ENCODE results near the gene GNAZ. TPM values are rescaled to one million over a fixed set of nuclear protein-coding genes. Genes with fewer than 3 reads are reported as not detected.

GNAZ gene
- polyA plus RNA-seq, 2 of the 4 experiments (the other 2 are of a cell fraction): 1.9 to 2.5 TPM

GRCh38 chr22:23105919-23106318, 35.6 kb downstream of the GNAZ start:
- ChIA-PET POLR2A (no interaction called here), CTCF (interaction anchor here (1.4 kb wide), 1 partner anchor 146 kb away, joined by 6 read pairs; no protein-coding TSS in a partner anchor)
- no peaks in the 10 kb centered on the region for H3K9me3 ChIP-seq
- ATAC-seq: no peak
- FAIRE-seq: no peak
- H3K4me3 ChIP-seq: no peak overlapping the region
- no peak for DNase-seq (ENCODE audit: low read depth in 1 of 2, low spot score in 1 of 2)
- no peak overlapping the region for H3K4me2 ChIP-seq
- no peaks in the 10 kb centered on the region for H3K4me1 ChIP-seq
- no peak overlapping the region for H3K27ac ChIP-seq
- WGBS (ENCODE audit: missing lambda C conversion rate): 90% methylated on average over 5 of the region's 5 CpGs
- no peak for TF ChIP-seq JUNB (IDR thresholded peaks at IDR 0.05)
- TF ChIP-seq TFCP2L1 (CRISPR knock-in tag; IDR thresholded peaks at IDR 0.05): no peak
- no peak for TF ChIP-seq BCL3 (IDR thresholded peaks at IDR 0.05)

- H3K27ac ChIP-seq: no peak overlapping the region
- WGBS (ENCODE audit: missing lambda C conversion rate): 96% methylated on average over 3 of the region's 4 CpGs
- H3K4me3 ChIP-seq: no peak overlapping the region
- no peak for ATAC-seq
- no peak for DNase-seq (ENCODE audit: low read depth in 1 of 2, low spot score in 1 of 2)
- no peak overlapping the region for H3K4me2 ChIP-seq
- CTCF ChIA-PET: interaction anchor here (1.0 to 1.4 kb wide), 2 partner anchors 22 to 147 kb away, joined by 4 to 6 read pairs; no protein-coding TSS in a partner anchor
- TF ChIP-seq NFE2L2 (conservative IDR thresholded peaks at IDR 0.05; ENCODE audit: low read length) (no peak), TFCP2L1 (CRISPR knock-in tag; IDR thresholded peaks at IDR 0.05) (no peak), BCL3 (IDR thresholded peaks at IDR 0.05) (no peak), RNF2 (IDR thresholded peaks at IDR 0.05; ENCODE audit: borderline replicate concordance, low read depth) (no peak), JUN (IDR thresholded peaks at IDR 0.05) (no peak), BHLHE40 (IDR thresholded peaks at IDR 0.05; ENCODE audit: low read depth, low read length) (no peak)
- no peaks in the 10 kb centered on the region for H3K9me3 ChIP-seq
- POLR2A ChIA-PET: no interaction called here
- no peaks in the 10 kb centered on the region for H3K4me1 ChIP-seq
- FAIRE-seq: no peak
These were observed 36.0 kb downstream of the GNAZ start for GRCh38 chr22:23106344-23106743.

- CTCF ChIA-PET: interaction anchor here (1.0 to 3.0 kb wide), 4 partner anchors 21 to 151 kb away, joined by 4 to 12 read pairs (median 8); no protein-coding TSS in a partner anchor
- H3K4me1 ChIP-seq: no peaks in the 10 kb centered on the region
- ATAC-seq: no peak
- no peak overlapping the region for H3K4me2 ChIP-seq
- no peaks in the 10 kb centered on the region for H3K9me3 ChIP-seq
- POLR2A ChIA-PET: no interaction called here
- H3K27ac ChIP-seq: no peak overlapping the region
- TF ChIP-seq EHMT2 (IDR thresholded peaks at IDR 0.05; ENCODE audit: low read depth): no peak
- TF ChIP-seq MAFK (IDR thresholded peaks at IDR 0.05; ENCODE audit: partially characterized antibody): no peak
- no peak for TF ChIP-seq CEBPB (IDR thresholded peaks at IDR 0.05)
- no peak for TF ChIP-seq CBX2 (IDR thresholded peaks at IDR 0.05; ENCODE audit: borderline replicate concordance, low read depth)
- no peak for TF ChIP-seq GATA3 (IDR thresholded peaks at IDR 0.05; ENCODE audit: borderline replicate concordance)
- TF ChIP-seq CTCF (IDR thresholded peaks at IDR 0.05): no peak
- no peak for TF ChIP-seq HEYL (CRISPR knock-in tag; IDR thresholded peaks at IDR 0.05)
- TF ChIP-seq E2F6 (IDR thresholded peaks at IDR 0.05; ENCODE audit: borderline replicate concordance, low read depth): no peak
- no peak for TF ChIP-seq MAZ (IDR thresholded peaks at IDR 0.05; ENCODE audit: borderline replicate concordance, low read depth, low read length)
- TF ChIP-seq JUNB (IDR thresholded peaks at IDR 0.05): no peak
- TF ChIP-seq HDAC2 (IDR thresholded peaks at IDR 0.05): no peak
- DNase-seq (ENCODE audit: low read depth in 1 of 2, low spot score in 1 of 2): no peak
- no peak for FAIRE-seq
- H3K4me3 ChIP-seq: no peak overlapping the region
- WGBS (ENCODE audit: missing lambda C conversion rate): no CpG with 5 or more reads among the region's 8 CpGs
These were observed 36.6 kb downstream of the GNAZ start for GRCh38 chr22:23106906-23107367.

Data from A549 (cell line).